GM18517 (cell line): ENCODE measurements around the gene RNASE13.
"Not testable (repeated sequence)": the region's sequence is repeated elsewhere in the genome, so short reads cannot be mapped to it uniquely, and the experiment has no call there.

ENCODE experiments used
- ATAC-seq: cut with Tn5 transposase; IDR thresholded peaks from one replicate; pipeline ENCODE4 v1.9.1; 2021; ENCODE audit warnings: mild to moderate bottlenecking, moderate library complexity; ENCODE audit not compliant: unreplicated experiment

RNASE13 gene

DNA sequence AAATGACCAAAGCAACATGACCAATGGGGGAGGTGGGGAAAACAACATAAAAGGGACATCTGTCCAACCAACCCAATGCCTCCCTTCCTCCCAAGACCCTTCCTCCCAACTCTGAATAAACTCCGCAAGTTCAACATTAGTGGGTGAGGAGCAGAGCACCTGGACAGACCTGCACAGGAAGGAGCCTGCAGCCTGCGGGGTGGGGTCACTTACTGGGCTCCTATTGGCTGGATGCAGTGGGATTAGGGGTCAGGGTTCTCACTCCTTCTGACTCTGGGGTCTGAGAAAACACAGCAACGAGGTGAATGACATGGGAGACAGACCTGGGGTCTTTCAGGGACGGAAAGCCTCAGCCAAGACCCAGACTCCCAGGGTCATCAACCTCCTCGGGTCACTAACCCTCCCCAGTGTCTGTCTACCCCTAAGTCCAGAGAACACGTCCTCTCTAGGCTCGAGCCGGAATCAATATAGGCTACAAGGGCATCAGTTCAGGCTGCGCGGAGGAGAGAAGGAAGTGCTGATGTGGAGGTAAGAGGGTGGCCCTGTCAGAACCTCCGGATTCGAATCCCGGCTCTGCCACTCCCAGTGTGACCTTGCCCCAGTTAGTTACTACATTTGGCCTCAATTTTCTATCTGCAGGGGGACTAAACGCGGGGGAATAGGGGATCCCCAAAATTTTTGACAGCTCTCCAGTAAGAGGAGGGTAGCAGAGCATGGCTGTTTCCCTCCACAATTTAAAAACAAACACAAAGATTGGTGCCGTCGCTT lies 10.6 kb downstream of the RNASE13 start:
- no peak for ATAC-seq

DNA sequence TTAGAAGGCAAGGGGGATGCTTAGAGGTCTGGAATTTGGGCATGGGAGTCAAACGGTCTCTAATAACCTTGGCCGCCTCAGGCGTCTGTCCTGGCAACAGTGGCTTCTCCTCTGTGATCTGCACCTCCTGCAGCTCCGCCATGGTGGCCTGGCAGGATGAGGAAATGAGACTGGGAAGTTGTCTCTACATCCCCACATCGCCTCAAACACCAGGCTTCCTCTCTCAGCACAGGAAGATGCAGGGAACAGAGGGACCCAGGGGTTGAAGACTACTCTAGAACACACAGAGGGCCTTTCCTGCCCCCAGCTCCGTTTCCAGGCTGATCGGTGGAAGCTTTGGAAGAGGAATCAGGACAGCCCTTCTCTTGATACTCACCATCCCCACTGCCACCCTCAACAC lies 11.4 kb downstream of the RNASE13 start:
- ATAC-seq = no peak

DNA sequence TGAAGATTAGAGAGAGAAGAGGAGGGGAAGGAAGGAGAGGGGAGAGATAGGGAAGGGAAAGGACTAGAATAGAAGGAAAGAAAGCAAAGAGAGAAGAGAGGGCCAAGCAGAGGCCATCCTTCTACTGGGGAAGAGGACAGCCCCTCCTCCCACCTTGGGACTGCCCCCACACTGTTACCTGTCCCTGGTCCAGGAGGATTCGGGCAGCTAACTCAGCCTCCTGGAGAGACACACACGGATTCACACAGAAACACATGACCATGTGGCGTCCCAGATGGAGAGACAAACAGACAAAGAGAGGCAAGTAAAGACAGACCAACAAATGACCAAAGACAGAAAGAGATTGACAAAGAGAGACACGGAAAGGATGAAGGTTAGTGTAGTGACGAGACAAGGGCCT lies 11.9 kb downstream of the RNASE13 start:
- ATAC-seq = no peak

DNA sequence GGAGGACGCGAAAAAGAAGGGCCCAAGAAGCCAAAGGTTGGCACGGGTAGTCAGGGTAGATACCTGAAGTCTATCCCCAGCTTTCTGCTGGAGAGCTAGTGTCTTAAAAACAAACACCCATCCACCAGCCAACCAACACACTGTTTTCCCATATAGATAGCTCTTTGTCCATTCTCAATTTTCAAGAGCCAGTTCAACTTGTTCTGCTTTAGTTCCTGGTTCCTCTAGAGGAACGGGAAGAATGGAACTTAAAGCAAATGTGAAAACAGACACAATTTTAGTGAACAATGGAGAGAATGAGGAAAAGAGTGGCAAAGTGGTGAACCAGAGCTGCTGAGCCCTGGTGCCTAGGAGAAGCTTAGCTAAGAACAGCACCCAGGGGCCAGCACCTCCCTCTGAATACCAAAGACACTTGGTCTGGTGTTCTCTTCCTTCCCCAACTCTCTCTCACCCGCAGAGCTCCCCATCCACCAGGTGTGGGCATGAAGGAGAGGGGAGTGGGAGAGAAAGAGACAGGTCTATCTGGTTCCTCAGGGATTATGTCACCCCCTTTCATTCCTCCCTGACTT lies 13.5 kb downstream of the RNASE13 start:
- ATAC-seq = no peak

DNA sequence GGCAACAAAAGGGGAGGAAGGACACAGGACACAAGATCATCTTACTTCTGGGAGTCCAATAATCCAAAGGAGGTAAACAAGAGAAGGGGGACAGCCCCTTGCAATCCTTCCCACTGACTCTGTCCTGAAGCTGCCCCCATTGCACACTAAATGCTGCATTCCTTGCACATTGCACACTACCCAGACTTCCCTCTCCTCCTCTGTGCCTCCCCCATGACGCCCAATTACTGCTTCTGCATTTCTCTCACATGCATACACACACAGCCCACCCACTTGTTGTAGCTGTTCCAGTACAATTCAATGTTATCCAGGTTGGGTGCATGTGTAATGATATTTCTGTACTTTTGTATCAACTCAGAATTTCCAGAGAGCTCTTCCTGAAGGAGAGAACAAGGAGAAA lies 15.2 kb downstream of the RNASE13 start:
- ATAC-seq = no peak

DNA sequence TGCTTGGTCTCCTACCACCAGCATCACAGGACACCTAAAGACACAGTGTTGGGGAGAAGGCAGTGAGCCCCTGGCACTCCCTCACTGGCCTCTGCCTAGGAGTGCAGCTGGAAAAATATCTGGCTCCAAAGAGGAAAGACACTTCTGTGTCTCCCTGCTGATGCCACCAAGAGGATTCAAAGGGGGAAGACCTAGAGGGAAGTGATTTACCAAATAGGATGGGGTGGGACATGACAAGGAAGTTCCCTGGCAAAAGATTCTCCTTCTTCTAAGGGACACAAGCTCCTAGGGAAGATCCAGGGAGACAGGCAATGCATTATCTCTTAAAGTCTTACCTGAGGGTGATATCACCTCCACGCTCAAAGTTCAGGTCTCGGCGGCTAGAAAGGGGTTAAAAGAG lies 15.8 kb downstream of the RNASE13 start:
- no peak for ATAC-seq

DNA sequence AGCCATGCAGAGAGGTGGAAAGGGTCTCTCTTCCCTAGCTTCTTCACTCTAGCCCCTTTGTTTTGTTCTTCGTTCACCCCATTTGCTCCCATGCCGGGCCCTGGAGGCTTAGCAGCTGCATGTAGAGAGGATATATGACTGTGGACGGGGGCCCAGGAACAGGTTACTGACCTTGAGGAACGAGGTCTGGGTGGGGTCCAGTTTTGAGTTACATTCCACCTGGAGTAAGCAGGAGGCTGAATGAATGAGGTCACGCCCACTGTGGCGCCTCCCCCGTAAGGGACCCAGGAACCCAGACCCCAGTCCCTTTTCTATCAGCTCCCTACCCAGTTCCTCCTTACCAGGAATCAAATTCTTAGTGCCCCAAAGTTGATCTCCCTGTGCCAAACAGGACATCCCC lies 16.3 kb downstream of the RNASE13 start:
- ATAC-seq = no peak

DNA sequence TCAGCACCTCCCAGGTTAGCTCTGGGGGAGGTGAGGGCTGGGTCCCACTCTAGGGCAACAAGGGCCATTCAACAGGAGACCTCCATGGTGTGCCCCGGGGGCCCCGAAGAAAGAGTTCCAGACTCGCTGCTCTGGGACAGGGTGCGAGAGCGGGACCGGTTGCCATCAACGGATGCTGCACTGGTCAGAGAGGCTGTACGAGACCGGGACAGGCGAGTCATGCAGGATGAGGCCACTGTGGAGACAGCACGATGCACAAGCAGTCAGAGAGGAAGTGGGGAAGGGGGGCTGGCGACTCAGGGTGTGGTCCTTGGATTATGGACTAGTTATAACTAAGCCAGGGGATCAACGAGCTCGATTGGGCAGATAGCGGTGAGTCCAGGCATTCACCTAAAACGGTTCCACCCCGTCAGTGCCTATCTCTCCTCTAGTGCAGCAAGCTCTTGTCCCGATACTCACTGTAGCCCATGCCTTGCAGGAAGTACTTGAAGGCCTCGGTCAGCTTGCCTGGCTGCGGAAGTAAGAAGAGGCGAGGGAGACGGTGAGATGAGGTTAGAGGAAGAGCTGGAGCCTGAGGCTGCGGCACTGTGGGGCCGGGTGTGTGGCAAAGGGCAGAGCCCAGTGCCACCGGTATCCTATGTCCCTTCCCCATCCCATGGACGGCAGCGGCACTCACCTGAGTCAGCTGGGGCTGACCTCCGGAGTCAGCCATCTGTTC lies 16.9 kb downstream of the RNASE13 start:
- no peak for ATAC-seq

DNA sequence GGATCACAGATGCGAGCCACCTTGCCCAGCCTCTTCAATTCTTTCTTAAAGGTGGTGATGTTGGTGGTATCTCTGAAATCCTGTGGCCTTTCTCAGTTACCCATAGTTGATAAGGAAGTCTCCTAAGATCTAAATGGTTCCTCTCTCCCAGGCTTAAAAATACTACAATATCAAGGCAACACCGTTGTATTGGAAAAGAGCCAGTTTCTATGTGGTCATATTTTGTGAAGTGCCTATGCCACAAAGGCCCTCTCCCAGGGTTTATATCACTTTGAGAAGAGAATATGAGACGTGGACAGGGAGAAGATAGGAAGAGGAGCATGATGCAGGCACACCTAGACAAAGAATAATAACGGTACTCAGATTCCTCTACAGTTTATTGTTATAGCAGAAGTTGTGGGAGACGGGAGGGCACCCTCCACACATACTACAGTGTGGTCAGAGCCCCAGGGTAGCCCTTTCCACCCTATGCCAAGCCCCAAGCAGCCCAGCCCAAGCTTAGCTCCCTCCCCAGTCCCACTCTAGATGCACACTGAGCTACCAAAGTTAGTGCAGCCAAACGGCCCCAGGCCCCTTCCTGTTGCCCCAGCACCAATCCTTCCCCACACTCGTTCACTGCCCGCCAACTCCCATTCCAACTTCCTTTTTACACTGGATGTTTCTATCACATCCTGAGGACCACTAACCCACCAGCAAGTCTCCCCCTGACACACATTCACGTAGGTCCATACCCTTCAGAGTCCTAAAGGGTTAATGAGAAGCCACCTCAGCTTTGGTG lies 18.0 kb downstream of the RNASE13 start:
- no peak for ATAC-seq

DNA sequence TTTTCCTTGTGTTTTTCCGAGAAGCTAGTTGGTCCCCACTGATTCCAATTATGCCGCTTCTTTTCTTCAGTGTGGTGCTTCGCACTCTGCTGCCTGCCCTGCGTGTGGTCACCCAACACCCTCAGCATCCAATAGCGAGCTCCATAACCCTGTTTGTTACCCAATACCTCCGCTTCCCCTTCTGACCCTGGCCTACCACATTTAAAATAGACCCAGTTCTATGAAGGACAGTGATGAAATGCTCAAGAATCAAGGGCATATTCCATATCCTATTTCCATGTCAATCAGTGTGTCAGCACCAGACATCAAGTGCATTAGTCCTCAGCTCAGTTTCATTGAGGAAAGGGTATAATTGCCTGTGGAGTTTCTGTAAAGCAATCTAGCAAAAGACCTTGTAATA lies 19.3 kb downstream of the RNASE13 start:
- ATAC-seq = no peak

DNA sequence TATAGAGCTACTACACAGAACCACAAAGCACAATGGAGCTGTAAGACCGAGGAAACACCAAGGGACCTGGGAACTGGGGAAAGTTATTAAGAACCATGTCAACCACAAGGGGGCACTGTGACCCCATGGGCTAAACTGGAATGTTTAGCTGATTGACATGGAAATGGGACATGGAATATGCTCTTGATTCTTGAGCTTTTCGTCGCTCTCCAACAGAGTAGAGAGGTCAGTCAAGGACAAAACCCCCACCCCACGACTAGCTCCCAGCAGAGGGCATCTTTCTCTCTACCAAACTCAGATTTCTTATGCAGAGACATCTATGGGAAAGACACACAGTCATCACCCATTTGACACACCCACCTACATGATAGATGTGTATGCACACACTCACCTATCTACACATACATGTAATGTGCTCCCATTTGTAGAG lies 19.8 kb downstream of the RNASE13 start:
- no peak for ATAC-seq

DNA sequence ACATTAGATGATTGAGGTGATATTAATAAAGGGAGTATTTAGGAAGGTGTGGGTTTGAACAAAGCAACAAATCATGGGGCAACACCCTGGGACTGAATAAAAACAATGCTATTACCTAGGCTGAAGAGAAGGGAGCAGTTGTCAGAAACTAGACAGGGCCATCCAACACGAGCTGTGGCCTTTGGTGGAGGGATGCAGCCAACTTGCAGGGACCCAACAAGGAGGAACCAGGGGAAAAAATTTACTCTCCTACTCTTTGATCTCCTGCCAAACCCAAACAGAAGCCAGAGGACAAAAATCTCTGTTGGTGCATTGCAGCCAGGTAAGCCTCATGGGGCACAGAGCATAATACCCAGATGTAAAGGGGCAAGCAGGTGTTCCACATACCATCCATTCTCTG lies 23.5 kb downstream of the RNASE13 start:
- ATAC-seq = no peak

DNA sequence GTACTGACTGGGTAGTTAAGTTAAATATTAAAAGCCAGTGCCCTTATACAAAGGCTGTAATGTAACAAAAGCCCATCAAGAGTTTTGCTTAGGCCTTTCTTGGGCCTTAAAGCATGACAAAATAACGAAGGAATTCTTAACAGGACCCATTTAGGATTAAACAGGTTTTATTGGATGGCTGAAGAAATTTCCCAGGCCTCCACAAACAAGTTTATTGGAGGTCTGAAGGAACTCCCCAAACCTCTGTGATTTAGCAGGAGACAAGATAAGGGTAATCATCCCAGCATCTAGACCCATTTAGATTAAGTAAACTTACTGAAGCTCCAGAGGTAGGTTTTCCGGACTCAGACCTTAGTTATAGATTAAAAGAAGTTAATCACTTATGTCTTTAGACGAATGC lies 24.9 kb downstream of the RNASE13 start:
- not testable (repeated sequence) for ATAC-seq

DNA sequence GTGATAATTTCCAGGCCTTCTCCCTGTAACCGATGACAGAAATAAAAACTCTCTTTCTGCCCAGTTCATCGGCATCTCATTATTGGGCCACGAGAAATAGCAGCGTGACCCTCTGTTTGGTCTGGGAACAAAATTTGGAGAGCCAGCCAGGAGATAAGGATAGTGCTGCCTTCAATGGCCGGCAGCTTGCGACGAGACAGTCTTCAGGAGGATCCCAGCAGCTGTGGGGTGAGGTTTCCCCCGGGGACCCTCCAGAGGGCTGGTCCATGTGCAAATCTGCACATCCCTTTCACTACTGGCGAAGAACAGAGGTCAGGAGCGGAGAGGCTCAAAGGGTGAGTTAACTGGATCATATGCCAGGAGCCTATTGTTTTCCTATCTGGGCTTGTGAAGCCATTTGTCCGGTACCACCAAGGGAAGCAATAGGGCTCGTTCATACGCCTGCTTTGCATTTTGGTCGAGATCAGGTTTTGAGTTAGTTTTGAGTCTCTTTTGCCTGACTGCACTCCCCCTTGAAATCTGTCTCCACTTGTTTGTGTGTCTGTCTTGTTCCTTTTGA lies 30.7 kb downstream of the RNASE13 start:
- no peak for ATAC-seq

DNA sequence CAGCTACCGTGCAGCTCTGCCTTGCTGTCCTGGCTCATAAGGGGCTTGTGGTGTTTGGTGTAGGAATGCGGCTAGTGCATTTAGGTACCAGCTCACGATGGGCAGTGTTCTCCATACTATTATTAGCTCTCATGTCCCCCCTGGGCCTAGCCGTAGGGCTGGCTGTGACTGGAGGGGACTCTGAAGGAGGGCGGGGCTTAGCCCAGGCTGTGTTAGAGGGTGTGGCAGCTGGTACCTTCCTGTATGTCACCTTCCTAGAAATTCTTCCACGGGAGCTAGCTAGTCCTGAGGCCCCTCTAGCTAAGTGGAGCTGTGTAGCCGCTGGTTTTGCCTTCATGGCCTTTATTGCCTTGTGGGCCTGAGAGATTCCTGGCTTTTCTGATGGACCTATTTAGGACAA lies 33.4 kb downstream of the RNASE13 start:
- ATAC-seq = no peak

DNA sequence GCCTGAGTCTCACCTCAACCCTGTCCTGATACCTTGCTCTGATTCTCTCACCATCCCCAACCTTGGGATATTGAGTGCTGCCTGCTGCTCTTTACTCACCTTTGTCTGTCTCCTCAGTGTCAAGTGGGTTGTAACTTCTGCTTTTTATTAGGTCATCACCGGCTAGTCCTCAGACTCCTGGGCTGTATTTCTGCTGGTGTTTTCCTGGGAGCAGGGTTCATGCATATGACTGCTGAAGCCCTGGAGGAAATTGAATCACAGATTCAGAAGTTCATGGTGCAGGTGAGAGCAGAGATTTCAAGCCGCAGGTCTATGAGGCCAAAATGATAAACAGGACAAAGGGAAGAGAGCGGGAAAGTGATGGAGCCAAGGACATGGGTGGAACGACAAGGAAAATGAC lies 35.0 kb downstream of the RNASE13 start:
- no peak for ATAC-seq

DNA sequence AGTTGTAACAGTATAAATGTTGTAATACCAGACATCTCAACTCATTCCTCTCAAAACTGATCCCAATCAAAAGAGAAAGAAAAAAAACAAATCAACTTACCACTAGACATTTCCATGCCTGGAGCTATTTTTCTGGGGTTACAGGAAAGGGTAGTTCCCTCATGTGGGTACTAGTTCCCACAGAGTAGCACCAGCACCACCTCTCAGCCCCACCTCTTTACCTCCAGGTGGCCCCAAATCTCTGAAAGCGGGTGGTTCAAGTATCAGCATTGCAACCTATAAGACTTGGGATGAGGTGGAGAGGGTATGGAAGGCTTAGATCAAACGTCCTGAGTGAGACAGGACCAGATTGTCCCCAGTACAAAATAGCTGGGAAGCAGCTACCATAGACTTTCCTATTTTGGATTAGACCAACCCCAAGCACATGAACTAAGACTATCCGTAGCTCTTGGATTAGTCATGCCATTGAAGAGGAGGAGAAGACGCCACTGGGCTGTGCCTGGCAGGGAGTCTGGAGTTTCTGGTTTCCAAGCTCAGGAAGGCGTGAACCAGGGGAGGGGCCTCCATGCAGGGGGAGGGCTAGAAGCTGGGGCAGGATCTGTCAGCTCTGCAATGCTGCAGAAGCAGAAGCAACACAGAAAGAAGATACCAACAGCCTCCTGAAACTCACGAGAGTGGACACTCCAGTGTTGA lies 35.8 kb downstream of the RNASE13 start, which contains the start of gene SLC39A2:
TSS of gene SLC39A2 (plus strand) at position 620 of the 693 bp plus-strand sequence. CDS start 154 bp downstream, outside the sequence.
- ATAC-seq = no peak

DNA sequence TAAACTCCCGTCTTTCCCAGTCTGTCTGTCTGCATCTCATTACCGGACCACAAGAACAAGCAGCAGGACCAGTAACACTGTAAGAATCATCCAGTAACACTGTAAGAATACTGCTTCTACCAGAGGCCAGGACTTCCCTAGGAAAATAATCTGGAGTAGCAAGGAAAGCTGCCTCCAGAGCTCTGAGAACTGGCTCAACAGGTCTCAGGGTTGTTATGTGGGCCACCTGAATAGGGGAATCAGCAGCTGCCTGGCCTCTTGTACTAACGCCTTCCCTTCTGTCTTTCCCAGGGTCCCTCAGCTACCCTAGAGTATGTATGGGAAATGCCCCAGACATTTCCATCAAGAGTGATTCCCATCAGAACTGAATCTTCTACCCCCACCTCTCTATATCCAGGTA lies 36.5 kb downstream of the RNASE13 start:
- ATAC-seq = no peak

DNA sequence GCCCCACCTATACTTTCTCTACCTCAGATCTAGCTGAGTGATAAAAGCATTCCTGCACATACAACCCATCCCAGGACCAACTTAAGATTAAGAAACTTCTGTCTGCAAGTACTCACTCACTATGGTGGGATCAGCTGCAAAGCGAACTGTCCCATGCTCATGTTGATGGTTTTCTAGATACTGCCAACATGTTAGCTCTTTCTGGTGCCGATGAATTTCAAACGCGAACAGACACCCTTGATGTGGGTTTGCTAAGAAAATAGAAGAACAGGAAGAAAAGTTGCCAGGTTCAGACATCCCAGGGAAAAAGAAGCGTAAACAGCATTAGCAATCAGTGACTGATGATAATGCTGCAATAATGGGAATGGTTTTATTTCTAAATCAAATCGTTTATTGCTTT lies 37.0 kb downstream of the RNASE13 start:
- no peak for ATAC-seq

DNA sequence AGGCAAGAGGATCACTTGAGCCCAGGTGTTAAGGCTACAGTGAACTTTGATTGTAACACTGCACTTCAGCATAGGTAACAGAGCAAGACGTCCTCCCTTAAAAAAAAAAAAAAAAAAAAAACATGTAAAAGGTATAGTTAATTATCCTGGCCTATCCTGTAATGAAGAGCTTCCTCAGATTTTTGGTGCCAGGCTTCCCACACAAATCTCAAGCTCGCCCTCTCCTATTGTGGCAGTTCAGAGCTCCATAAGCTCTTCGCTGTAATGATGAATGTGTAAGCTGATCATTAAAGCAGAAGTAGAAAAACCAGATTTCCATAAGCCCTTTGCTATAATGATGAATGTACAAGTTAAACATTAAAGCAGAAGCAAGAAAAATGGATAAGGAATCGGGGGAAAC lies 37.5 kb downstream of the RNASE13 start:
- no peak for ATAC-seq
